ENCODE measurements around the gene APELA.
"Not testable (repeated sequence)": the region's sequence is repeated elsewhere in the genome, so short reads cannot be mapped to it uniquely, and the experiment has no call there.

APELA gene

GRCh38 chr4:164876700-164877324 lies at the start of gene APELA:
Gene APELA (plus strand): TSS chr4:164877178. CDS start chr4:164877332, 154 bp downstream.
- no peak for DNase-seq

GRCh38 chr4:164828955-164829354 lies 48.0 kb upstream of the APELA start:
- DNase-seq: no peak

GRCh38 chr4:164846566-164846965 lies 30.4 kb upstream of the APELA start:
- DNase-seq: no peak

GRCh38 chr4:164847016-164847415 lies 30.0 kb upstream of the APELA start:
- no peak for DNase-seq

- no peak for DNase-seq
These were observed 28.9 kb upstream of the APELA start for GRCh38 chr4:164847967-164848649.

GRCh38 chr4:164856396-164856795 lies 20.6 kb upstream of the APELA start:
- DNase-seq: no peak

GRCh38 chr4:164866817-164867490 lies 10.0 kb upstream of the APELA start:
- no peak for DNase-seq

- no peak for DNase-seq
These were observed 5.3 kb upstream of the APELA start for GRCh38 chr4:164871673-164872072.

GRCh38 chr4:164872481-164872880 lies 4.5 kb upstream of the APELA start:
- no peak for DNase-seq

- no peak for DNase-seq
These were observed 2.2 kb upstream of the APELA start for GRCh38 chr4:164874789-164875188.

- no peak for DNase-seq
These were observed 3.7 kb downstream of the APELA start for GRCh38 chr4:164880489-164881262.

GRCh38 chr4:164888096-164888715 lies 11.2 kb downstream of the APELA start:
- no peak for DNase-seq

GRCh38 chr4:164890691-164891090 lies 13.7 kb downstream of the APELA start:
- no peak for DNase-seq

GRCh38 chr4:164892018-164892417 lies 15.0 kb downstream of the APELA start:
- no peak for DNase-seq

- DNase-seq: no peak
These were observed 17.7 kb downstream of the APELA start for GRCh38 chr4:164894702-164895101.

GRCh38 chr4:164902608-164903007 lies 25.6 kb downstream of the APELA start:
- DNase-seq: no peak

GRCh38 chr4:164904336-164904735 lies 27.4 kb downstream of the APELA start:
- DNase-seq: no peak

- no peak for DNase-seq
These were observed 28.0 kb downstream of the APELA start for GRCh38 chr4:164904941-164905340.

GRCh38 chr4:164906368-164906767 lies 29.4 kb downstream of the APELA start:
- no peak for DNase-seq

GRCh38 chr4:164913506-164913905 lies 36.5 kb downstream of the APELA start:
- DNase-seq: not testable (repeated sequence)

GRCh38 chr4:164918956-164919355 lies 42.0 kb downstream of the APELA start:
- DNase-seq: no peak

GRCh38 chr4:164924670-164925238 lies 47.8 kb downstream of the APELA start:
- DNase-seq: no peak

GRCh38 chr4:164926301-164926700 lies 49.3 kb downstream of the APELA start:
- DNase-seq: no peak
